ENCODE measurements around the gene MYO1D.

The MYO1D gene

GRCh38 chr17:32575852-32576251 lies 301.1 kb downstream of the MYO1D start:
- no peak overlapping the region for H3K4me3 ChIP-seq (ENCODE audit: low read length in 2 of 2)
- H3K36me3 ChIP-seq (ENCODE audit: control insufficient read depth in 2 of 2, insufficient read depth in 2 of 2, low read length in 2 of 2): no peaks in the 10 kb centered on the region
- no peak overlapping the region for H3K9ac ChIP-seq (ENCODE audit: low read length in 2 of 2)
- no peak overlapping the region for H3K27ac ChIP-seq (ENCODE audit: low read length)
- no peaks in the 10 kb centered on the region for H3K9me3 ChIP-seq (ENCODE audit: control insufficient read depth in 2 of 2, low read length in 2 of 2)
- no peaks in the 10 kb centered on the region for H3K27me3 ChIP-seq (ENCODE audit: control insufficient read depth in 1 of 2, insufficient read depth in 2 of 2, low read length in 2 of 2)
- H3K4me1 ChIP-seq (ENCODE audit: control insufficient read depth, insufficient read depth, low read length): no peaks in the 10 kb centered on the region

DNA sequence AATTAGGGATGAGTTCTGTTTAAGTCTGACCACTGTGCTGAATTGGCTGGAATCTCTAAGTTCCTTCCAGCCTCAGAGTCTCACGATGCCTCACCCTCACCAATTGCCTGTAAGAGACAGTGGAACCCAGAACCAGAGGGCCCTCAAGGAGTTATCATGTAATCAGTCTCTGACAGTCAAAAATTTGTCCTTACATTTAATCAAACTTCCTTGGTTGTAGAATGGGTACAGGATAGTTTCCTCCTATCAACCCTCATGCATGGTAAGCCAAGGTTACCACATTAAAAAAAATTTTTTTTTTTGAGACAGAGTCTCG lies 306.9 kb downstream of the MYO1D start:
- H3K27me3 ChIP-seq (ENCODE audit: control insufficient read depth in 1 of 2, insufficient read depth in 2 of 2, low read length in 2 of 2): no peaks in the 10 kb centered on the region
- no peak overlapping the region for H3K27ac ChIP-seq (ENCODE audit: low read length)
- no peak overlapping the region for H3K9ac ChIP-seq (ENCODE audit: low read length in 2 of 2)
- no peaks in the 10 kb centered on the region for H3K4me1 ChIP-seq (ENCODE audit: control insufficient read depth, insufficient read depth, low read length)
- H3K36me3 ChIP-seq (ENCODE audit: control insufficient read depth in 2 of 2, insufficient read depth in 2 of 2, low read length in 2 of 2): peaks cover 0 to 6% of the 10 kb centered on the region in 2 donors
- H3K4me3 ChIP-seq (ENCODE audit: low read length in 2 of 2): no peak overlapping the region
- no peaks in the 10 kb centered on the region for H3K9me3 ChIP-seq (ENCODE audit: control insufficient read depth in 2 of 2, low read length in 2 of 2)

DNA sequence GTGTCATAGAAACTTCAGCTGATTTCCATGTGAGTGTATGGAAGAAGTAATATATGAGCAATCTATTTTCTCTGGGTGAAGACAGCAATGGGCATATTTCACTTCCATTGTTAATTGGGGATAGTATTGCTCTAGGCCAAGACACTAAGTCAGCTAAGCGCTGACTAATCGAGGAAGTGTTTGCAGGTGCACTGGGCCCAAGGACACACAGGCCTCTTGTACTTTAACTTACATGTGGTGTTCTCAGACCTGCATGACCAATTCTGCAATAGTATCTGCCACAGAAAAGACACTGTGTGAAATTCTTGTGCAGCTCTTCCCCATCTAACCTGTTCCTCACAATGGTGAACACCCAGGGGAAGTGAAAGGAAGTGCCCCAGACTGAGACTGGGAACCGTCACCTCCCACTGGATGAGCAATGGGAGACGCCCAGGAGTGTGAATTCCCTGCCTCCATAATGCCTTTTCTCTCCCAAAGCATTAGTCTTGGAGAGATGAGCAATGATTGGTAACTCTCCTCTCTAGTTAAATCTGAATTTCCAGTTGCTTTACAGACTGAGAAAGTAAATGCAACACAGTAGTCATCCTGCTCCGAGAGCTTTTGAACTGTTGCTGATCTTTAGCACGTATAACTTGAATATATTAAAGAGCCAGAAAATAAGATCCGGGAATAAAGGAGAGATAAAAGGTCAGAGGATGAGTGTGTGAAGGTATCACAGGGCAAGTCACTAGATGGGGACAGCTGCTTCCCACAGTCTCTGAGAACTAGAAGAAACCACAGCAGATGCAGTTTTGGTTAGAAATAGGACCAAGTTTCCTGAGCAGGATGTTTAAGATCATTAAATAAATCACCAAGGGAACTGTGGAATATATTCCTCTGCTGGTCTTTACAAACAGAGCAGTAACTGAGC lies 307.5 kb downstream of the MYO1D start:
- Histone ChIP-seq H3K27ac (ENCODE audit: low read length) (no peak overlapping the region), H3K9ac (ENCODE audit: low read length in 2 of 2) (no peak overlapping the region), H3K4me3 (ENCODE audit: low read length in 2 of 2) (no peak overlapping the region), H3K9me3 (ENCODE audit: control insufficient read depth in 2 of 2, low read length in 2 of 2) (no peaks in the 10 kb centered on the region), H3K27me3 (ENCODE audit: control insufficient read depth in 1 of 2, insufficient read depth in 2 of 2, low read length in 2 of 2) (no peaks in the 10 kb centered on the region), H3K36me3 (ENCODE audit: control insufficient read depth in 2 of 2, insufficient read depth in 2 of 2, low read length in 2 of 2) (peaks cover 0 to 6% of the 10 kb centered on the region in 2 donors), H3K4me1 (ENCODE audit: control insufficient read depth, insufficient read depth, low read length) (no peaks in the 10 kb centered on the region)

DNA sequence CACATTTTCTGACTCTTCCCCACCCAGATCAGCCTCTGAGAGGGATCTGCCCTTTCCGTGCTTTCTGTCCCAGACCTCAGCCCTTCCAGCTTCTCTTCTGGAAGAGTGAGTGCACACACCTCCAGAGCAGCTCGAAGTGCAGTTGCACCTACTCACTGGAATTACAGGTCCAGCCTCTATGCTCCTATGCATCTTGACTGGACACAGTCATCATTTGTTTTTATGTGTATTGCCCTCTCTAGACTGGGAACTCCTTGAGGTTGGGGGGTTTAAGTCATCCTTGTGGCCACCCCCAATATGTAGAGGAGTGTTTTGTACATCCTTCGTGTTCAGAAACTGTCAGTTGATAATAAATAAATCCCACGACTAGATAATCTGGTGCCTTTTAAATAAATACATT lies 308.2 kb downstream of the MYO1D start:
- Histone ChIP-seq H3K36me3 (ENCODE audit: control insufficient read depth in 2 of 2, insufficient read depth in 2 of 2, low read length in 2 of 2) (peaks cover 0 to 6% of the 10 kb centered on the region in 2 donors), H3K27me3 (ENCODE audit: control insufficient read depth in 1 of 2, insufficient read depth in 2 of 2, low read length in 2 of 2) (no peaks in the 10 kb centered on the region), H3K4me3 (ENCODE audit: low read length in 2 of 2) (no peak overlapping the region), H3K4me1 (ENCODE audit: control insufficient read depth, insufficient read depth, low read length) (no peaks in the 10 kb centered on the region), H3K9me3 (ENCODE audit: control insufficient read depth in 2 of 2, low read length in 2 of 2) (no peaks in the 10 kb centered on the region), H3K27ac (ENCODE audit: low read length) (no peak overlapping the region), H3K9ac (ENCODE audit: low read length in 2 of 2) (no peak overlapping the region)

GRCh38 chr17:32567511-32567910 lies 309.4 kb downstream of the MYO1D start:
- Histone ChIP-seq H3K9ac (ENCODE audit: low read length in 2 of 2) (no peak overlapping the region), H3K27me3 (ENCODE audit: control insufficient read depth in 1 of 2, insufficient read depth in 2 of 2, low read length in 2 of 2) (no peaks in the 10 kb centered on the region), H3K27ac (ENCODE audit: low read length) (no peak overlapping the region), H3K4me1 (ENCODE audit: control insufficient read depth, insufficient read depth, low read length) (no peaks in the 10 kb centered on the region), H3K9me3 (ENCODE audit: control insufficient read depth in 2 of 2, low read length in 2 of 2) (no peaks in the 10 kb centered on the region), H3K4me3 (ENCODE audit: low read length in 2 of 2) (no peak overlapping the region), H3K36me3 (ENCODE audit: control insufficient read depth in 2 of 2, insufficient read depth in 2 of 2, low read length in 2 of 2) (peaks cover 0 to 6% of the 10 kb centered on the region in 2 donors)

DNA sequence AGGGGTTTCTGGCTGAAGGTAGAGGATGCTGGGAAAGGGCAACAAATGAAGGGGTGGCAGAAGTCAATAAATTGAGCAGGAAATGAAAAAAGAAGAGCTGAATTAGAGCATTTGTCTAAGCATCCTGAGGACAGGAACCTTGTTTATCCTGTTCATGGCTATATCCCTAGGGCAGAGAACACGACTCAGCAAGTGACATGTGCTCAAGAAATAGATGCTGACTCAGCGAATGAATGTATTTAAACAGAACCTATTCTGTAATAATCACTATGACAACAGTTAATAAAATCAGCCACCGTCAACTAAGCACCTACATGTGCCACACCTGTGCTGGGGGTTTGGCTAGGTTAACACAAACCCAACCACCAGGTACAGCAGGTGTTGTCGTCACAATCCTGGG lies 309.8 kb downstream of the MYO1D start:
- Histone ChIP-seq H3K27me3 (ENCODE audit: control insufficient read depth in 1 of 2, insufficient read depth in 2 of 2, low read length in 2 of 2) (no peaks in the 10 kb centered on the region), H3K4me1 (ENCODE audit: control insufficient read depth, insufficient read depth, low read length) (no peaks in the 10 kb centered on the region), H3K9ac (ENCODE audit: low read length in 2 of 2) (no peak overlapping the region), H3K9me3 (ENCODE audit: control insufficient read depth in 2 of 2, low read length in 2 of 2) (no peaks in the 10 kb centered on the region), H3K27ac (ENCODE audit: low read length) (no peak overlapping the region), H3K36me3 (ENCODE audit: control insufficient read depth in 2 of 2, insufficient read depth in 2 of 2, low read length in 2 of 2) (peaks cover 0 to 6% of the 10 kb centered on the region in 2 donors), H3K4me3 (ENCODE audit: low read length in 2 of 2) (no peak overlapping the region)

DNA sequence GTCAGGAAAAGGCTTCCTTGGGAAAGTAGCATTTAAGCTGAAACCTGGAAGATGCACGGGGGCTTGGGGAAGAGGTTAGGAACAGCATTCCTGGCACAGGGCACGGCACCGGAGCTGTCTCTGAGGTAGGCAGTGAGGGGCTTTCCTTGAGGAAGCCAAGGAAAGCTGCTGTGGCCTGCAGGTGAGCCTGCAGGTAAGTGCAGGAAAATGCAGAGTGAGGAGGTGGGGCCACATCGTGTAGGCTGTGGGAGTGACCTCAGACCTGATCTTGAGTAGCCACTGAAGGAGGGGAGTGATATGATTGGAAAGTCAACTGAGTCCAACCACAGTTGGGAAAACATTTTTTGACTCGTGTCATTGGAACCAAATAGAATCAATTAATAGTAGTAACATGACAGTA lies 310.6 kb downstream of the MYO1D start:
- Histone ChIP-seq H3K27me3 (ENCODE audit: control insufficient read depth in 1 of 2, insufficient read depth in 2 of 2, low read length in 2 of 2) (no peaks in the 10 kb centered on the region), H3K27ac (ENCODE audit: low read length) (no peak overlapping the region), H3K9ac (ENCODE audit: low read length in 2 of 2) (no peak overlapping the region), H3K4me1 (ENCODE audit: control insufficient read depth, insufficient read depth, low read length) (no peaks in the 10 kb centered on the region), H3K4me3 (ENCODE audit: low read length in 2 of 2) (no peak overlapping the region), H3K9me3 (ENCODE audit: control insufficient read depth in 2 of 2, low read length in 2 of 2) (no peaks in the 10 kb centered on the region), H3K36me3 (ENCODE audit: control insufficient read depth in 2 of 2, insufficient read depth in 2 of 2, low read length in 2 of 2) (peaks cover 0 to 6% of the 10 kb centered on the region in 2 donors)

DNA sequence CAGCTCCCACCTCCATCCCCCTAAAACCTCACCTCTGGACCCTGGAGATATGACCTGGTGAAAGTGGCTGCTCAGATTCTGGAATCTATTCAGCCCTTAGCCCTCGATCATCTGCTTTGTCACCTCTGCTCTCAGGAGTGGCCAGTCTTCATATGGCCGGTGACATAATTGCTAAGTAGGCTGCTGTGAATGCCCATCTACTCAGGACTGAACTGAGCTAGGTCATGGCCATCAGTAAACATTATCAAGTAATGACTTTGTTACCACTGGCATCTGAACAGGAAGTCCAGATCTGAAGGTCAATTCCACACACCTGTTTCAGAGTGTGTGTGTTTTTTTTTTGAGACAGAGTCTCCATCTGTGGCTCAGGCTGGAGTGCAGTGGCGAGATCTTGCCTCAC lies 311.5 kb downstream of the MYO1D start:
- no peaks in the 10 kb centered on the region for H3K27me3 ChIP-seq (ENCODE audit: control insufficient read depth in 1 of 2, insufficient read depth in 2 of 2, low read length in 2 of 2)
- H3K9ac ChIP-seq (ENCODE audit: low read length in 2 of 2): no peak overlapping the region
- H3K4me1 ChIP-seq (ENCODE audit: control insufficient read depth, insufficient read depth, low read length): no peaks in the 10 kb centered on the region
- no peaks in the 10 kb centered on the region for H3K9me3 ChIP-seq (ENCODE audit: control insufficient read depth in 2 of 2, low read length in 2 of 2)
- no peak overlapping the region for H3K4me3 ChIP-seq (ENCODE audit: low read length in 2 of 2)
- no peak overlapping the region for H3K27ac ChIP-seq (ENCODE audit: low read length)
- H3K36me3 ChIP-seq (ENCODE audit: control insufficient read depth in 2 of 2, insufficient read depth in 2 of 2, low read length in 2 of 2): peaks cover 0 to 6% of the 10 kb centered on the region in 2 donors

- Histone ChIP-seq H3K4me3 (ENCODE audit: low read length in 2 of 2) (no peak overlapping the region), H3K27me3 (ENCODE audit: control insufficient read depth in 1 of 2, insufficient read depth in 2 of 2, low read length in 2 of 2) (no peaks in the 10 kb centered on the region), H3K4me1 (ENCODE audit: control insufficient read depth, insufficient read depth, low read length) (no peaks in the 10 kb centered on the region), H3K36me3 (ENCODE audit: control insufficient read depth in 2 of 2, insufficient read depth in 2 of 2, low read length in 2 of 2) (peaks cover 0 to 6% of the 10 kb centered on the region in 2 donors), H3K9ac (ENCODE audit: low read length in 2 of 2) (no peak overlapping the region), H3K27ac (ENCODE audit: low read length) (no peak overlapping the region), H3K9me3 (ENCODE audit: control insufficient read depth in 2 of 2, low read length in 2 of 2) (no peaks in the 10 kb centered on the region)
Measured at GRCh38 chr17:32564325-32564724, 312.6 kb downstream of the MYO1D start.

DNA sequence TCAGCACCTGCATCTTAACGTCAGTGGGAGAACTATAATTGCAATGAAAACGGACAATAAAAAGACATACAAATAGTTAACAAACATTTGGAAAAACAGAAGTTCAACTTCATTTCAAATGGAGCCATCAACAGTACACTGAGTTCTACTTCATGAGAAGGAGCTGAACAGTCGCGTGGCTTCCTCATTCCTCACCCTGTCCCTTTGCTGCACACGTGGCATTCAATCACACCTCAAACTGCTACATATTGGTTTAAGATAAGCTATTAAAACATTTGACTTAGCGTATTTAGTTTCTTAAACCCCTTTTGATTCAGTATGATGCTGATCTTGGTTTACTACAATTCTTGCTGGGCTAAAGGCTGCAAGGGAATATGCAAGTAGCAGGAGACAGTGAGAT lies 313.3 kb downstream of the MYO1D start:
- H3K4me1 ChIP-seq (ENCODE audit: control insufficient read depth, insufficient read depth, low read length): no peaks in the 10 kb centered on the region
- H3K27ac ChIP-seq (ENCODE audit: low read length): no peak overlapping the region
- no peak overlapping the region for H3K4me3 ChIP-seq (ENCODE audit: low read length in 2 of 2)
- H3K27me3 ChIP-seq (ENCODE audit: control insufficient read depth in 1 of 2, insufficient read depth in 2 of 2, low read length in 2 of 2): no peaks in the 10 kb centered on the region
- H3K36me3 ChIP-seq (ENCODE audit: control insufficient read depth in 2 of 2, insufficient read depth in 2 of 2, low read length in 2 of 2): peaks cover 0 to 6% of the 10 kb centered on the region in 2 donors
- H3K9ac ChIP-seq (ENCODE audit: low read length in 2 of 2): no peak overlapping the region
- no peaks in the 10 kb centered on the region for H3K9me3 ChIP-seq (ENCODE audit: control insufficient read depth in 2 of 2, low read length in 2 of 2)

GRCh38 chr17:32558997-32559650 lies 317.8 kb downstream of the MYO1D start:
- no peaks in the 10 kb centered on the region for H3K4me1 ChIP-seq (ENCODE audit: control insufficient read depth, insufficient read depth, low read length)
- H3K36me3 ChIP-seq (ENCODE audit: control insufficient read depth in 2 of 2, insufficient read depth in 2 of 2, low read length in 2 of 2): no peaks in the 10 kb centered on the region
- H3K9ac ChIP-seq (ENCODE audit: low read length in 2 of 2): no peak overlapping the region
- H3K9me3 ChIP-seq (ENCODE audit: control insufficient read depth in 2 of 2, low read length in 2 of 2): no peaks in the 10 kb centered on the region
- no peaks in the 10 kb centered on the region for H3K27me3 ChIP-seq (ENCODE audit: control insufficient read depth in 1 of 2, insufficient read depth in 2 of 2, low read length in 2 of 2)
- no peak overlapping the region for H3K27ac ChIP-seq (ENCODE audit: low read length)
- no peak overlapping the region for H3K4me3 ChIP-seq (ENCODE audit: low read length in 2 of 2)
